PFSK-1 (cell line): Measurements from ENCODE around the gene ARHGAP12.

Experiments
- POLR2AphosphoS5 ChIP-seq: IDR thresholded peaks from 2 replicates; pipeline ENCODE4 v1.6.1; 2012; ENCODE audit warnings: low read depth, mild to moderate bottlenecking, control low read depth, low read length, moderate library complexity
- SIN3A ChIP-seq: IDR thresholded peaks from 2 replicates; pipeline ENCODE4 v1.6.1; 2012; ENCODE audit warnings: mild to moderate bottlenecking, low read length, moderate library complexity, borderline replicate concordance; ENCODE audit not compliant: insufficient read depth

GRCh38 chr10:31876652-31877352 lies 51.8 kb downstream of the ARHGAP12 start:
- TF ChIP-seq SIN3A (no peak), POLR2AphosphoS5 (no peak)
